IPS-20b (cell line): ENCODE data around the gene CADPS.
"Not testable (repeated sequence)": the region's sequence is repeated elsewhere in the genome, so short reads cannot be mapped to it uniquely, and the experiment has no call there.

Experiments used
- H3K27ac ChIP-seq: one replicate; pipeline ENCODE4 v1.5.1; 2013; ENCODE audit warnings: low read length
- H3K27me3 ChIP-seq: 2 replicates; pipeline ENCODE4 v1.6.1; 2013; ENCODE audit warnings: mild to moderate bottlenecking, low read length, inconsistent platforms; ENCODE audit not compliant: insufficient read depth
- H3K36me3 ChIP-seq: 2 replicates; pipeline ENCODE4 v1.6.1; 2013; ENCODE audit warnings: low read depth, mild to moderate bottlenecking, inconsistent platforms, low read length, moderate library complexity; ENCODE audit not compliant: insufficient read depth
- H3K4me1 ChIP-seq: 2 replicates; pipeline ENCODE4 v1.6.1; 2013; ENCODE audit warnings: mild to moderate bottlenecking, control low read depth, inconsistent platforms, low read length, moderate library complexity; ENCODE audit not compliant: insufficient read depth
- H3K4me3 ChIP-seq: 2 replicates; pipeline ENCODE4 v1.5.1; 2013; ENCODE audit warnings: mild to moderate bottlenecking, low read length, inconsistent platforms
- H3K9ac ChIP-seq: 2 replicates; pipeline ENCODE4 v1.6.1; 2013; ENCODE audit warnings: low read depth, mild to moderate bottlenecking, inconsistent platforms, low read length, moderate library complexity
- H3K9me3 ChIP-seq: 2 replicates; pipeline ENCODE4 v1.6.1; 2013; ENCODE audit warnings: mild to moderate bottlenecking, low read depth, low read length, inconsistent platforms; ENCODE audit not compliant: insufficient read depth

The CADPS gene

DNA sequence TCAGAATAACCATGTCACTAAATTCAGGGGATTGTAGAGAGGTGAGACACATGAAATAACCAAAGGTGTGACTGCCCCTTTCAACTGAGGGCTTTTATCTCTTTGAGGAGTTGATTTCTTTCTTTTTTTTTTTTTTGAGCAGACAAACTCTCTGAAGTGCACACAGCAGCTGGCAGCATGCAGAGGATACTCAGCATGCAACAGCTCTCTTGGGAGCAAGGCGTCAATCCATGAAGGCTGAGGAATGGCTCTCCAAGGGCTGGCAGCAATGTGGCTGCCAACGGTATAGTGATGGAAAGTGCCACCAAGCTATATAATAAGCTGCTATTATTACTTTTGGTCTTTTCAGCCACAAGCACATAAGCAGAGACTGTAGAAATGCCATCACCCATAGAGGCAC lies 275.2 kb downstream of the CADPS start:
- Histone ChIP-seq H3K4me3 (no peak overlapping the region), H3K9me3 (no peaks in the 10 kb centered on the region), H3K27ac (no peak overlapping the region), H3K36me3 (no peaks in the 10 kb centered on the region), H3K9ac (no peak overlapping the region), H3K27me3 (no peaks in the 10 kb centered on the region), H3K4me1 (no peaks in the 10 kb centered on the region)

- H3K9me3 ChIP-seq = no peaks in the 10 kb centered on the region
- H3K27ac ChIP-seq = no peak overlapping the region
- H3K27me3 ChIP-seq = no peaks in the 10 kb centered on the region
- H3K4me1 ChIP-seq = no peaks in the 10 kb centered on the region
- H3K4me3 ChIP-seq = no peak overlapping the region
- H3K9ac ChIP-seq = no peak overlapping the region
- H3K36me3 ChIP-seq = no peaks in the 10 kb centered on the region
These were observed 277.7 kb downstream of the CADPS start for GRCh38 chr3:62597491-62597890.

GRCh38 chr3:62592408-62592807 lies 282.8 kb downstream of the CADPS start:
- H3K4me1 ChIP-seq = no peaks in the 10 kb centered on the region
- H3K9ac ChIP-seq = no peak overlapping the region
- no peak overlapping the region for H3K4me3 ChIP-seq
- H3K27ac ChIP-seq = no peak overlapping the region
- no peaks in the 10 kb centered on the region for H3K36me3 ChIP-seq
- H3K9me3 ChIP-seq = no peaks in the 10 kb centered on the region
- no peaks in the 10 kb centered on the region for H3K27me3 ChIP-seq

DNA sequence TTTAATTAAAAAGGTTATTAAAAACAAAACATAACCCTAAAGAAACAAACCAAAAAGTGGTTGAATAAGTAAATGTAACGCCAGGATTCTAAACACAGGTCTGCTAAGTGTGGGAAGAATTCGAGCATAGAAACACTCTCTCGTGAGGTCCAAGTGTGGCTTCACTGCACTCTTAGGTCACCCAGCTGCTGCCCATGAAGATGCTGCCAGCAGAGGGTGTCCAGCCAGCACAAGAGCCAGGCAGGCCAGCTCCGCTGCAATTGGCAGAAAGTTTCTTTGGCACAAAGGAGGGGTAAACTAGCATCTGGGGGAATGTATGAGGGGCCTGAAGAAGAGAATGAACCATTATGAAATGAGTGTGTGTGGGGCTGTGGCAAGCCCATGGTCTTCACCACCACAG lies 286.1 kb downstream of the CADPS start:
- no peaks in the 10 kb centered on the region for H3K4me1 ChIP-seq
- no peaks in the 10 kb centered on the region for H3K9me3 ChIP-seq
- no peaks in the 10 kb centered on the region for H3K27me3 ChIP-seq
- H3K9ac ChIP-seq = no peak overlapping the region
- H3K27ac ChIP-seq = no peak overlapping the region
- no peaks in the 10 kb centered on the region for H3K36me3 ChIP-seq
- no peak overlapping the region for H3K4me3 ChIP-seq

GRCh38 chr3:62587579-62588031 lies 287.6 kb downstream of the CADPS start:
- no peak overlapping the region for H3K9ac ChIP-seq
- no peaks in the 10 kb centered on the region for H3K4me1 ChIP-seq
- H3K27me3 ChIP-seq = no peaks in the 10 kb centered on the region
- H3K36me3 ChIP-seq = no peaks in the 10 kb centered on the region
- H3K27ac ChIP-seq = no peak overlapping the region
- H3K9me3 ChIP-seq = no peaks in the 10 kb centered on the region
- H3K4me3 ChIP-seq = no peak overlapping the region

- Histone ChIP-seq H3K36me3 (no peaks in the 10 kb centered on the region), H3K27me3 (no peaks in the 10 kb centered on the region), H3K4me3 (no peak overlapping the region), H3K4me1 (no peaks in the 10 kb centered on the region), H3K27ac (no peak overlapping the region), H3K9me3 (no peaks in the 10 kb centered on the region), H3K9ac (no peak overlapping the region)
These were observed 288.0 kb downstream of the CADPS start for GRCh38 chr3:62587169-62587568.

- H3K36me3 ChIP-seq = no peaks in the 10 kb centered on the region
- no peaks in the 10 kb centered on the region for H3K27me3 ChIP-seq
- H3K9ac ChIP-seq = no peak overlapping the region
- no peak overlapping the region for H3K27ac ChIP-seq
- no peaks in the 10 kb centered on the region for H3K4me1 ChIP-seq
- H3K4me3 ChIP-seq = no peak overlapping the region
- no peaks in the 10 kb centered on the region; the same call in 1 of the 2 replicates for H3K9me3 ChIP-seq
These were observed 288.9 kb downstream of the CADPS start for GRCh38 chr3:62586356-62586755.

DNA sequence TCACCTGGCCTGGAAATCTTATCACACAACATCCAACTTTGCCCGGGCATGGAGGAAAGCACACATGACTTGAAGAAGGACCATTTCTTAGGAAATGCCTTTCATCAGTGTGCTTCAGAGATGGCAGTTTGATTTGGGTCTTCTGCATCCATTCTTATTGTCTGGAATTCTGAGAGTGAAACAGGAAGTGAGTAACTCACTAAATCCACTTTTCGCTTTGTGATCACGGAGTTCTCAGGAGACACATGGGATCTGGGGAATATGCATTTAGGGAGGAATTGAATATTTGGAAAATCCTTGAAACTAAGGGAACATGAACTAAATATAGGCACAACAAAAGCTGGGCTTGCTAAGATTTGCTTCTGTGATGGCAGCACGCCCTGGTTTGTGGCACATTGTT lies 289.4 kb downstream of the CADPS start:
- Histone ChIP-seq H3K4me3 (no peak overlapping the region), H3K9me3 (no peaks in the 10 kb centered on the region; the same call in 1 of the 2 replicates), H3K27ac (no peak overlapping the region), H3K27me3 (no peaks in the 10 kb centered on the region), H3K36me3 (no peaks in the 10 kb centered on the region), H3K9ac (no peak overlapping the region), H3K4me1 (no peaks in the 10 kb centered on the region)

DNA sequence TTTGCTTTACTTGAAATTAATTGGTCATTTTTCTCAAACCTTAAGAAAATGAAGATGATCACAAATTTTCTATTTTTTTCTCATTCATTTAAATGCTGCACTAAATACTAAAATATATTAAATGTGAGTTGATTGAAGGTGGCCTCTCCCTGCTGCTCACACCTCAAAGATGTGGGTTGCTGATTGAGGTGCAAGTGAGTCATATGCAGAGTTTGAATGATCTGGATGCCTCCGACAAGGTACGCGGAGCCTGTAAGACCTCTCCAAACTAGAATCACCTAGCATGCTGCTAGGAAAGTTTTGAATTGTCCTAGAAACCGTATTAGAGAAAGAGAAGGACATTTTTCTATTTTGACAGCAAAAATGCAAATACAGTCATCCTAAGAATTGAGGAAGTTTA lies 290.6 kb downstream of the CADPS start:
- H3K9ac ChIP-seq = no peak overlapping the region
- peaks cover 4% of the 10 kb centered on the region; the same call in 1 of the 2 replicates for H3K9me3 ChIP-seq
- no peak overlapping the region for H3K4me3 ChIP-seq
- no peaks in the 10 kb centered on the region for H3K36me3 ChIP-seq
- no peaks in the 10 kb centered on the region for H3K4me1 ChIP-seq
- H3K27ac ChIP-seq = no peak overlapping the region
- H3K27me3 ChIP-seq = no peaks in the 10 kb centered on the region

- Histone ChIP-seq H3K9me3 (peaks cover 7% of the 10 kb centered on the region; the same call in 1 of the 2 replicates), H3K4me1 (no peaks in the 10 kb centered on the region), H3K27me3 (no peaks in the 10 kb centered on the region), H3K27ac (no peak overlapping the region), H3K9ac (no peak overlapping the region), H3K4me3 (no peak overlapping the region), H3K36me3 (no peaks in the 10 kb centered on the region)
These were observed 292.6 kb downstream of the CADPS start for GRCh38 chr3:62582495-62583172.

GRCh38 chr3:62580485-62580884 lies 294.7 kb downstream of the CADPS start:
- H3K36me3 ChIP-seq, H3K27me3 ChIP-seq, H3K9me3 ChIP-seq, H3K27ac ChIP-seq, H3K9ac ChIP-seq, H3K4me1 ChIP-seq, H3K4me3 ChIP-seq: not testable (repeated sequence)

DNA sequence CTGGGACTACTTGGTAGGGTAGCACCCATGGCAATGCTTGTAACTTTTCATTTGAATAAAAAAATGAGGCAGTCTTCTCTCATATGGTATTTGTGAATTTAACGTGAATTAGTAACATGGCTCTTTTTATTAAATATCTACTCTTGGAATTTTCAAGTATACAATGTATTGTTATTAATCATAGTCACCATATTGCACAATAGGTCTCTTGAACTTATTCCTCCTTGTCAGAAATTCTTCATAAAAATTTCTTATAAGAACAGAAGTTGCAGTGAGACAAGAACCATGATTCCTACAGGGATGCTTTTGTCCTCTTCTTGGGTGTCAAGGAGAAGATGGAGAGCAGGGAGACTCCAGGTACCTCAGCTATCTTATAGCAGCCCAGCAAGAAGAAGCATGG lies 298.1 kb downstream of the CADPS start:
- Histone ChIP-seq H3K9ac (no peak overlapping the region), H3K27me3 (no peaks in the 10 kb centered on the region), H3K4me3 (no peak overlapping the region), H3K4me1 (no peaks in the 10 kb centered on the region), H3K27ac (no peak overlapping the region), H3K36me3 (no peaks in the 10 kb centered on the region), H3K9me3 (peaks cover 7% of the 10 kb centered on the region; the same call in 1 of the 2 replicates)
